Skeletal muscle satellite cell (primary cell): ENCODE measurements around the gene TNNT2.

Experiments used
- H3K27me3 ChIP-seq: 2 replicates; pipeline ENCODE4 v1.7.0; 2013; ENCODE audit warnings: low read length; ENCODE audit not compliant: control insufficient read depth, insufficient read depth
- H3K36me3 ChIP-seq: 2 replicates; pipeline ENCODE4 v1.7.0; 2013; ENCODE audit warnings: mild to moderate bottlenecking, control low read depth, low read length; ENCODE audit not compliant: insufficient read depth
- H3K4me1 ChIP-seq: 2 replicates; pipeline ENCODE4 v1.7.0; 2013; ENCODE audit warnings: low read length; ENCODE audit not compliant: control insufficient read depth, insufficient read depth
- H3K4me2 ChIP-seq: 2 replicates; pipeline ENCODE4 v1.7.0; 2013; ENCODE audit warnings: mild to moderate bottlenecking, low read length
- H3K4me3 ChIP-seq: 2 replicates; pipeline ENCODE4 v1.7.0; 2013; ENCODE audit warnings: low read length
- H3K9ac ChIP-seq: 2 replicates; pipeline ENCODE4 v1.7.0; 2013; ENCODE audit warnings: mild to moderate bottlenecking, low read depth, low read length, moderate library complexity
- H3K9me3 ChIP-seq: replicated peaks from 2 replicates; pipeline ENCODE4 v1.7.0; 2013; ENCODE audit warnings: mild to moderate bottlenecking, control low read depth, low read length

TNNT2 gene

GRCh38 chr1:201329801-201330200 lies 47.7 kb downstream of the TNNT2 start:
- H3K36me3 ChIP-seq, result peaks cover 14% of the 10 kb centered on the region
- H3K4me3 ChIP-seq, result no peak overlapping the region

GRCh38 chr1:201329286-201329685 lies 48.2 kb downstream of the TNNT2 start:
- Histone ChIP-seq H3K4me1 (no peaks in the 10 kb centered on the region), H3K4me2 (no peak overlapping the region), H3K4me3 (no peak overlapping the region), H3K9ac (no peak overlapping the region), H3K36me3 (peaks cover 16% of the 10 kb centered on the region), H3K27me3 (no peaks in the 10 kb centered on the region), H3K9me3 (no peaks in the 10 kb centered on the region)

More at GRCh38 chr1:201329801-201330200, 47.7 kb downstream of the TNNT2 start:
- no peaks in the 10 kb centered on the region for H3K9me3 ChIP-seq
- no peaks in the 10 kb centered on the region for H3K4me1 ChIP-seq
- no peak overlapping the region for H3K4me2 ChIP-seq
- H3K27me3 ChIP-seq, result no peaks in the 10 kb centered on the region
- no peak overlapping the region for H3K9ac ChIP-seq

- Histone ChIP-seq H3K4me2 (no peak overlapping the region), H3K27me3 (no peaks in the 10 kb centered on the region), H3K9ac (no peak overlapping the region), H3K4me1 (no peaks in the 10 kb centered on the region), H3K9me3 (no peaks in the 10 kb centered on the region), H3K36me3 (peaks cover 16% of the 10 kb centered on the region), H3K4me3 (no peak overlapping the region)
Measured at GRCh38 chr1:201328576-201328975, 48.9 kb downstream of the TNNT2 start.

GRCh38 chr1:201327687-201328240 lies 49.7 kb downstream of the TNNT2 start:
- Histone ChIP-seq H3K4me3 (no peak overlapping the region), H3K27me3 (no peaks in the 10 kb centered on the region), H3K4me1 (no peaks in the 10 kb centered on the region), H3K9ac (no peak overlapping the region), H3K9me3 (no peaks in the 10 kb centered on the region), H3K36me3 (peaks cover 16% of the 10 kb centered on the region), H3K4me2 (no peak overlapping the region)

DNA sequence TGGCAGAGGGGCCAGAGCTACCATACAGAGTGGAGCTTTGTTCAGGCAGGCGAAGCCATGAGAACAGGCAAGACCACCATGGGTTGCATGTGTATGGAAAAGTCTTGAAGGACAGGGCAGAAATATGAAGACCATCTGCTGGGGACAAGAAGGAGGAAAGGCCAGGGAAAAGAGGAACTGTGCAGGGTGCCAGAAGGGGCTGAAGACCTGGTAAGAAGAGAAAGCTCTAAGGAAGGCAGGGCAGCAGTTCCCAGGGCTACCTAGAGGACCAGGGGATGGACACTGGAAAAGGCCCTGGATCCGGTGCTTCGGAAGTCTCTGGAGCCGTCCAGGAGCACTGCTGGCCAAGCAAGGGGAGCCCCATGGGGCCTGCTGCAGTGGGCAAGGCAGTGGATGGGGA lies 50.8 kb downstream of the TNNT2 start:
- Histone ChIP-seq H3K4me3 (no peak overlapping the region), H3K36me3 (peaks cover 23% of the 10 kb centered on the region), H3K9ac (no peak overlapping the region), H3K4me2 (no peak overlapping the region), H3K9me3 (no peaks in the 10 kb centered on the region), H3K27me3 (no peaks in the 10 kb centered on the region), H3K4me1 (no peaks in the 10 kb centered on the region)

DNA sequence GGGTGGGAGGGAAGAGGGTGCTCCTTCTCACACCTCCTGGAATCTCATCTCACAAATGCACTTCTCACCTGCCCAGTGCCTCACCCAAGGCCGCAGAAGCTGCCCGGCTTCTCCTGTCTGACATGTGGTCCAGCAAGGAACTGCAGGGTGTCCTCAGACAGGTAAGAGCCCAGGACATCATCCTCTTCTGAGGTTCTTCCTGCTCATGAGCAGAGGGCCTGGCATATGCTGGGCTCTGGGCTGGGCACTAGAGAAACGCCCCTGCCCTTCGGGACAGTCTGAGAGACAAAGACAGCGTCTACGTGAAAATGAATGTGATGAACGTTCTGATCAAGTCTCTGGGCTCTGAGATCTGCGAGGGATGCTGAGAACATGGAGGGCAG lies 51.8 kb downstream of the TNNT2 start:
- Histone ChIP-seq H3K4me3 (no peak overlapping the region), H3K9ac (no peak overlapping the region), H3K27me3 (no peaks in the 10 kb centered on the region), H3K36me3 (peaks cover 23% of the 10 kb centered on the region), H3K4me2 (no peak overlapping the region), H3K9me3 (no peaks in the 10 kb centered on the region), H3K4me1 (no peaks in the 10 kb centered on the region)

DNA sequence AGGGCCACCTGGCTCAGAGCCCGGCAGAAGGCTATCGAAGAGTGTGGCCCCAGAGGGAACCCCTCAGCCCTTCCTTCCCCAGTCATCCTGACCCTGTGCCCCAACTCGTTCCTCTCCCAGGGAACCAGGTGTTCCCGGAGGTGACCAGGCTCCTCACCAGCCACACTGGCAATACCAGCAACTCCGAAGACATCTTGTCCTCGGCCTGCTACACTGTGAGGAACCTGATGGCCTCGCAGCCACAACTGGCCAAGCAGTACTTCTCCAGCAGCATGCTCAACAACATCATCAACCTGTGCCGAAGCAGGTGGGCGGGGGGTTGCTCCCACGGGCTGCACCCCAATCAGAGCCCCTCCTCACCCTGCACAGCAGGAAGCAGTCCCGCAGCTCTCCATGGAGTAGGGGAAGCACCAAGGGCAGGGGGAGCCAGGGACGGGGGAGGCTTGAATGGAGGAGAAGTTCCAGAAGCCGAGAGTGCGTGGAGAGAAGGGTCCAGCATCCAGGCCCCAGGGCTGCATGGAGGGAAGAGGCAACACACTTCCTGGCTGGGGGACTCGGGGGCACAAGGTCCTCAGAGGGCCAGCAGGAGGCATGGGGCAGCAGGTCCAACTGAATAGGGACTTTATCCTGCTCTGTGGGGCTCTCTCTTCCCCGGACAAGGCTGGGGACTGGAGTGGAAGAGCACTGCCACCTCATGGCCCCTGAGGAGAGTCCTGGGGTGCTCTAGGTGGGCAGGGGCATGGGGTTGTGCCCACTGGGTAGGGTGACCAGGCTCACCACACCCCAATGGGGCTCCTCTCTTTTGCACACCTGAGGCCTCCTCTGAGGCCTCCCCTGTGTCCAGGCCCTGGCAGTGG lies 52.4 kb downstream of the TNNT2 start:
- Histone ChIP-seq H3K4me2 (no peak overlapping the region), H3K4me1 (no peaks in the 10 kb centered on the region), H3K9ac (no peak overlapping the region), H3K27me3 (no peaks in the 10 kb centered on the region), H3K36me3 (peaks cover 23% of the 10 kb centered on the region), H3K9me3 (no peaks in the 10 kb centered on the region), H3K4me3 (no peak overlapping the region)

- no peak overlapping the region for H3K4me3 ChIP-seq
- no peak overlapping the region for H3K9ac ChIP-seq
- H3K27me3 ChIP-seq, result no peaks in the 10 kb centered on the region
- H3K9me3 ChIP-seq, result no peaks in the 10 kb centered on the region
- H3K4me2 ChIP-seq, result no peak overlapping the region
- peaks cover 1% of the 10 kb centered on the region for H3K4me1 ChIP-seq
- H3K36me3 ChIP-seq, result peaks cover 23% of the 10 kb centered on the region
Measured at GRCh38 chr1:201324306-201324705, 53.2 kb downstream of the TNNT2 start.

DNA sequence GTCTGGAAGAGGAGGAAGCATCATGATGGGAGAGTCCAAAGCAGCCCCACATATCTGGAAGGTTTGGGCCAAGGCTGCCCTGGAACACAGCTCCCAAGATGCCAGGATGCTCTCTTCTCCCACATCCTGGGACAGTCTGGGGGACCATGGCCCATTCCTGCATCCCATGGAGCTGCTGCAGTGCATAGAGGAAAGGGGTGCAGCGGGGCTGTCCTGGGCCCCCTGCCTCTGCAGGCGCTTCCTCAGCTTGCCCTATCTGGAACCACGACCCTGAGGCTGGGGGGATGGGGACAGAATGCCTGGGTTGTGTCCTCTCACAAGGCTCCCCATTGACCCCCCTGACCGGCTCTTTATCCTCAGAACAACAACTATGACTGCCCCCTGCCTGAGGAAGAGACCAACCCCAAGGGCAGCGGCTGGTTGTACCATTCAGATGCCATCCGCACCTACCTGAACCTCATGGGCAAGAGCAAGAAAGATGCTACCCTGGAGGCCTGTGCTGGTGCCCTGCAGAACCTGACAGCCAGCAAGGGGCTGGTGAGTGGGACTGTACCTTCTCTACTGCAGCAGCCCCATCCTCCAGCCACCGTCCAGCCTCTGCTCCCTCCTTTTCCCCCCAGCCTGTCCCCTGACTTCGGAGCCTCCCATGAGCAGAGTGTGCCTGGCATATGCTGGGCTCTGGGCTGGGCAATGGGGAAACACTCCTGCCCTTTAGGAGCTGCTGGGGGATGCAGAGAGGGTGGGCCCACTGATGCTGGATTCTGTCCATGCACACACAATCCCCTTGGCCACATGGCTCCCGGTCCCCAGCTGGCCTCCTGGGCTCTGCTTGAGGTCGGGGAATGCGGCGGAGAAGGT lies 54.6 kb downstream of the TNNT2 start:
- peaks cover 6% of the 10 kb centered on the region for H3K4me1 ChIP-seq
- H3K36me3 ChIP-seq, result peaks cover 32% of the 10 kb centered on the region
- H3K9ac ChIP-seq, result no peak overlapping the region
- H3K9me3 ChIP-seq, result no peaks in the 10 kb centered on the region
- no peak overlapping the region for H3K4me3 ChIP-seq
- no peaks in the 10 kb centered on the region for H3K27me3 ChIP-seq
- no peak overlapping the region for H3K4me2 ChIP-seq

- Histone ChIP-seq H3K4me3 (no peak overlapping the region), H3K4me2 (no peak overlapping the region), H3K27me3 (no peaks in the 10 kb centered on the region), H3K9ac (no peak overlapping the region), H3K4me1 (peaks cover 6% of the 10 kb centered on the region), H3K9me3 (no peaks in the 10 kb centered on the region), H3K36me3 (peaks cover 35% of the 10 kb centered on the region)
Measured at GRCh38 chr1:201321826-201322390, 55.6 kb downstream of the TNNT2 start.

GRCh38 chr1:201320168-201320788 lies 57.2 kb downstream of the TNNT2 start:
- Histone ChIP-seq H3K9ac (no peak overlapping the region), H3K36me3 (peaks cover 26% of the 10 kb centered on the region), H3K27me3 (no peaks in the 10 kb centered on the region), H3K9me3 (no peaks in the 10 kb centered on the region), H3K4me2 (no peak overlapping the region), H3K4me3 (no peak overlapping the region), H3K4me1 (peaks cover 6% of the 10 kb centered on the region)
